Motor neuron (in vitro differentiated cells): ENCODE measurements around the gene SLC39A7. TPM values are rescaled to one million over a fixed set of nuclear protein-coding genes. Genes with fewer than 3 reads are reported as not detected.
A peak's percentile ranks its signal among the peaks of the same experiment; 100 is the strongest.

Experiments used
- ATAC-seq, 8 experiments: fragments of 200-7000 bp; cut with Tn5 transposase; replicated peaks in 6 of 8; 2 replicates each; pipeline ENCODE4 v1.8.0; 2021; ENCODE audit warnings: mild to moderate bottlenecking in 8 of 8, moderate library complexity in 8 of 8
- H3K27ac ChIP-seq, 2 donors: fragments of 250-450 bp; sonication (Bioruptor Pico); 2 replicates each; pipeline ENCODE4 v1.9.0; 2021; ENCODE audit warnings: antibody characterized with exemption in 2 of 2, mild to moderate bottlenecking in 2 of 2, moderate library complexity in 1 of 2
- H3K4me1 ChIP-seq, 2 donors: fragments of 250-450 bp; sonication (Bioruptor Pico); replicated peaks in 1 of 2; 2 replicates each; pipeline ENCODE4 v1.6.1; 2021; ENCODE audit warnings: antibody characterized with exemption in 2 of 2, mild to moderate bottlenecking in 2 of 2, moderate library complexity in 1 of 2
- H3K4me3 ChIP-seq, 5 donors: fragments of 250-450 bp; sonication (Bioruptor Pico); 2 replicates each; pipeline ENCODE4 v1.9.0; 2021; ENCODE audit warnings: antibody characterized with exemption in 5 of 5, mild to moderate bottlenecking in 5 of 5, moderate library complexity in 4 of 5
- WGBS, 10 experiments: fragments of 450-650 bp; shearing (Covaris generic); methylation state at CpG; one replicate each; pipeline ENCODE4 v1.0.0; 2022; 5-methylcytosine and 5-hydroxymethylcytosine counted together
- in situ Hi-C, 9 experiments: fragments of 400-800 bp; cut with MboI; loops; one replicate each; pipeline ENCODE4 v1.15.0; 2021; ENCODE audit warnings: low sequenced_read_pairs in 9 of 9, low pct_unique_long_range_greater_than_20kb in 2 of 9; ENCODE audit not compliant: unreplicated experiment in 9 of 9
- total RNA-seq, 8 experiments: library from RNA; unstranded; fragments of 300-600 nt; gene quantifications; 2 replicates each; pipeline versions ENCODE4 v1.2.3 to v1.2.4, GENCODE V29; 2022

The SLC39A7 gene
- total RNA-seq, 8 experiments from 2014 or later: 69.2 to 143 (median 132) TPM

DNA sequence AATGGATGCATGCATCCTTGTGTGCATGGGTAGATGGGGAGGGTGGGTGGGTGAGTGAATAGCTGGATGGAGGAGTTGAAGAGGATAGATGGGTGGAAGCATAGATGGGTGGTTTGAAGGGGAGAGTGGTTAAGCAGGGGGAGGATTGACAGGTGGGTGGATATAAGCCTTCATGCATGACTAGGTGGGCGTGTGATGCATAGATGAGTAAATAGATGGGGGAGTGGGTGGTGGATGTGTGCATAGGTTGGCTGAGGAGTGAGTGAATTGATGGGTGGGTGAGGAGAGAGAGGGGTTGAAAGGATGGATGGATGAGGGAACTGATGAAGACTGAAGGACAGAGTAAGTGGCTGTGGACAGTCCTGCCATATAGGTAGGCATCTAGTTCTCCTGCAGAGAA lies 12.9 kb upstream of the SLC39A7 start:
- in situ Hi-C loops: no loop called here
- WGBS, 10 experiments: 0 to 40% methylated on average over 1 of the region's 1 CpG; no CpG with 5 or more reads in 8 of the 10 experiments
- no peak overlapping the region for H3K4me3 ChIP-seq

DNA sequence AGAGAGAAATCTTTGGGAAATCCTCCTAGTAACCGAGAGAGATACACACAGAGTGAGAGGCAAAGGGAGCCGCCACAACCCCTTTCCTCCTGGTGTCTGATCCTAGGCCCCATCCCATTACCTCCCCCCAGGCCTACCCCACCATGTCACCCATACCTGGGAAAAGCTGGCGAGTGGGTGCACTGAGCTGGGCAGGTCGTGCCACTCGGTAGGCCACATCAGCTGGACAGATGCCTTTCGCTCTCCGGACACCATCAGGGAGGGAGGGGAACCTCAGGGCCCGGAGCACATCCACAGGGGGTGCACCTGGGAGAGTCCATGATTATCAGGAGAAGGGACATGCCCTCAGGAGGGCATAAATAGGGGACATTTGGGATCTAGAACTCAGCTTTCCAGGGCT lies 11.5 kb upstream of the SLC39A7 start:
- ATAC-seq: no peak

More for the DNA sequence above, 12.9 kb upstream of the SLC39A7 start:
- peaks cover 2 to 18% of the 10 kb centered on the region in 2 donors for H3K4me1 ChIP-seq
- no peak overlapping the region for H3K27ac ChIP-seq
- ATAC-seq: no peak

DNA sequence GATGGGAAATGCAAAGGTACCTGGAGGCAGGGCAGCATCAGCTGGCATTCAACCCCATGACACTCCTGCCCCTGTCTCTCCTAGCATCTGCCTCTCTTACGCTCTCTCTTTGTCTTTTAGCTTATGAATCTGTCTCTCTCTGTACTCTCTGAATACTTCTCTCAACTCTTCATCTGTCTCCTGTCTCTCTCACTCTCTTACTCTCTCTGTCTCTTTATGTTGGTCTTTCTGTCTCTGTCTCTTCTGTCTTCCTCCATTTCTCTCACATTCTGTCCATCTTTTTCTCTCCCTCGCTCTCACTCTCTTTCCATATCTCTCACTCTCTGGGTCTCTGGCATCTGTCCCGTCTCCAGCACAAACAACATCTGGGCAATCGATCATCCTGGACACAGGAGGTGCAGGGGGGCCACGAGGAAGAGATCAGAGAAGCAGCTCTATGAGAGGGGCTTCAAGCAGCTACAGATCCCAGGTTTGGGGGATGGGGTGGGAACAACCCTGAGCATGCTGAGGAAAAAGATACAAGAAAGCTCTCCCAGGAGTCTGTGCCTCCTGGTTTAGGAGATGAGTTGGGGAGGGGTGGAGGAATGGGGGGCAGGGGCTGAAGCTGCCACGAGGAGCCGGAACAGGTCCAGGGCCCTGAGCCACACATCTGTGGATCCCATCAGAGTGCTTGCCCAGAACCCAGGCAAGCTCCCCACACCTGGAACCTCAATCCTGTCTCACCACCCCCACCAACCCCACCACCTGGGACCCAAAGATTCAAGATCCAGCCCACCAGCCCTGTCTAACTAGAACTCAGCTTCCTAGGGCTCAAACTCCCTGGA lies 10.8 kb upstream of the SLC39A7 start:
- in situ Hi-C loops: no loop called here
- H3K4me1 ChIP-seq: peaks cover 5 to 21% of the 10 kb centered on the region in 2 donors
- H3K27ac ChIP-seq: no peak overlapping the region
- WGBS, 10 experiments: 0 to 73% (median 39%) methylated on average over 1 to 5 of the region's 7 CpGs; no CpG with 5 or more reads in 1 of the 10 experiments
- H3K4me3 ChIP-seq: no peak overlapping the region
- ATAC-seq: no peak

More for the DNA sequence above, 11.5 kb upstream of the SLC39A7 start:
- no peak overlapping the region for H3K4me3 ChIP-seq
- peaks cover 5 to 21% of the 10 kb centered on the region in 2 donors for H3K4me1 ChIP-seq
- 73% methylated on average over 3 of the region's 8 CpGs; no CpG with 5 or more reads in 9 of the 10 experiments for WGBS, 10 experiments
- H3K27ac ChIP-seq: no peak overlapping the region
- in situ Hi-C loops: no loop called here

DNA sequence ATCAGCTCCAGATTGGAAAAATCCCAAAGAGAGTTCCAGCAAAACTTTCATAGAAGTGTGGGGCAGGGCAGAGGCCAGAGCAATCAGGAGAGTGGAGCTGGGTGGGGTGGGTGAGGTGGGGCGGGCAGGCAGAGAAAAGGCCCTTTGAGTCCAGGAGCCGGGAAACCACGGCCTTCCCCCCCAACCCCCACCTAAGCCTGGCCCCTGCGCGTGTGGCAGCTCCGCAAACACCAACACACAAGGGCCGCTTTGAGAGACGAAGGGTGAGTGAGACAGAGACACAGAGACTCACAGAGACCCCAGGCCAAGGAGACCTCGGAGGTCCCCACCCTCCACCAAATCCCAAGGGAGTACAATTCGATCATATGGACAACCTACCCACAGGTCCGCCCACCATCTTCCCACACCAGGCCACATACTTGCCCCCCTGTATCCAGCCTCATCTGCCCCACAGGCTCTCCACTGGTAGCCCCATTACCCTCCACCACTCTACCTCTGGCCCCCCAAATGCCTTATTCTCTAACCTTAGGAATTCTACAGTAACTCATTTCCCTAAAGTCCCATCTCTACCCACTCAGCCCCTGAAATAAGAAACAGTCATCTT lies 10.1 kb upstream of the SLC39A7 start:
- ATAC-seq: no peak

DNA sequence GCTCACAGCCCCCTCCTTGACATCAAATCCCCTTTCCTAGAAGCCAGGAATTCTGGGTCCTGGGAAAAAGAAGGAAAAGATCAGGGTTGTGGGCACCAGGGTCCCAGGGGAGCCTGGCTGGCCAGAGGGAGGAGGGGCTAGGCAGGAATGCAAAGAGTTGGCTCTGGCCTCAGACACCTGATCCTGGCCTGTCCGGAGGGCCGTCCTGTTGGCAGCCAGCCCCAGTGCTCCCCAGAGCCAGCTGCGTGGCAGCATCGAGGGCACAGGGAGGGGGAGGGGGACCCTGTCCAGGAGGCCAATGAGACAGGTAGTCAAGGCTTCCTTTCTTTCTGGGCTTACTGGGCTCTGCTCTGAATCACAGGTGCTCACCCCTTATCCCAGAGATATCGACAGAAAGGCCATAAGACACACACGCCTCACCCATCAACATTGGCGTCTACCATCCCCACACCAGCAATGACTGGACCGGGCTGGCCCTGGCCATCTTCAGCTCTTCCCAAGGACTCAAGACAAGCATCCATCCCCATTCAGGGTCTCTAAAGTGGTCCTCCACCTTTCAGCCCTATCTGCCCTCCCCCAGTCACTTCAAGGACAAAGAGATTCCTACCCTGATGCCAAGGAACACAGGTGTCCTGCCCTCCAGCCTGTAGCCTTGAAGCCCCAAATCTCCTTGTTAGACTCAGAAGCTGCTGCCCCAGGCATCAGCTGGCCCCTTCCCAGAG lies 9.1 kb upstream of the SLC39A7 start:
- Histone ChIP-seq H3K27ac (no peak overlapping the region), H3K4me3 (no peak overlapping the region), H3K4me1 (peaks cover 5 to 21% of the 10 kb centered on the region in 2 donors)
- ATAC-seq: peak in 1 of 8 experiments; percentile 25
- in situ Hi-C loops: no loop called here
- 30 to 90% (median 79%) methylated on average over 2 of the region's 8 CpGs; no CpG with 5 or more reads in 7 of the 10 experiments for WGBS, 10 experiments

More for the DNA sequence above, 10.1 kb upstream of the SLC39A7 start:
- WGBS, 10 experiments: 75 to 100% methylated on average over 1 to 2 of the region's 11 CpGs; no CpG with 5 or more reads in 8 of the 10 experiments
- in situ Hi-C loops: no loop called here
- H3K27ac ChIP-seq: no peak overlapping the region
- no peak overlapping the region for H3K4me3 ChIP-seq
- H3K4me1 ChIP-seq: peaks cover 5 to 21% of the 10 kb centered on the region in 2 donors

DNA sequence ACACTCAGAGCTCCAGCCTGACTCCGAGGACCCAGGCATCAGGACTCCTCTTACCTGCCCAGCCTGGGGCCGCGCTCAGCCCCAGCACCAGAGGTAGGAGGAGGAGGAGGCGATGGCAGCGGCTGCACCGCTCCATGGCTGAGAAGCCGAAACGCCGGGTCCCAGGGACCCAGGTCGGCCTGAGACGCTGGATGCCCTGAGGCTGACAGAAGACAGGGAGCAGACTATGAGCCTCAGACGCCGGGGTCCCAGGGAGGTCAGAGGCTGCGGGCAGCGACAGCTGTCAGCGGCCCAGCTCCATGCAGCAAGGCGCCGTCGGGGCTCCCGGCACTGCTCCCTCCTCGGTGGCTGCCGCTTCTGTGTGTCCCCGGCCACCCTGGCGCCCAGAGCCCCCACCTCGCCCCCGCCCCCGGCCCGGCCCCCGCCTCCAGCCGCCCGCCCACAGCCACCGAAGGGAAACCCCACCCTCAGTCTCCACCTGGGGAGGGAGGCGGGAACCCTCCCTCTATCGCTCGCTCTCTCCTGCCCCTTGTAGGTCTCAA lies 8.5 kb upstream of the SLC39A7 start, which contains the start of gene COL11A2:
Gene COL11A2, minus strand, starts transcription at position 363 of the 542 bp plus-strand sequence. Its CDS starts 227 bp downstream, at position 136.
- Histone ChIP-seq H3K27ac (no peak within 1 kb of the TSS), H3K4me1 (peaks cover 5 to 21% of the 10 kb centered on the region in 2 donors), H3K4me3 (peak within 1 kb of the TSS in 4 of 5 donors; percentile 14 to 25 (median 18))
- ATAC-seq: peak in 7 of 8 experiments; percentile 10 to 51 (median 30)
- in situ Hi-C loops: no loop called here
- 7 to 100% (median 16%) methylated on average over 1 to 5 of the region's 35 CpGs; no CpG with 5 or more reads in 7 of the 10 experiments for WGBS, 10 experiments

DNA sequence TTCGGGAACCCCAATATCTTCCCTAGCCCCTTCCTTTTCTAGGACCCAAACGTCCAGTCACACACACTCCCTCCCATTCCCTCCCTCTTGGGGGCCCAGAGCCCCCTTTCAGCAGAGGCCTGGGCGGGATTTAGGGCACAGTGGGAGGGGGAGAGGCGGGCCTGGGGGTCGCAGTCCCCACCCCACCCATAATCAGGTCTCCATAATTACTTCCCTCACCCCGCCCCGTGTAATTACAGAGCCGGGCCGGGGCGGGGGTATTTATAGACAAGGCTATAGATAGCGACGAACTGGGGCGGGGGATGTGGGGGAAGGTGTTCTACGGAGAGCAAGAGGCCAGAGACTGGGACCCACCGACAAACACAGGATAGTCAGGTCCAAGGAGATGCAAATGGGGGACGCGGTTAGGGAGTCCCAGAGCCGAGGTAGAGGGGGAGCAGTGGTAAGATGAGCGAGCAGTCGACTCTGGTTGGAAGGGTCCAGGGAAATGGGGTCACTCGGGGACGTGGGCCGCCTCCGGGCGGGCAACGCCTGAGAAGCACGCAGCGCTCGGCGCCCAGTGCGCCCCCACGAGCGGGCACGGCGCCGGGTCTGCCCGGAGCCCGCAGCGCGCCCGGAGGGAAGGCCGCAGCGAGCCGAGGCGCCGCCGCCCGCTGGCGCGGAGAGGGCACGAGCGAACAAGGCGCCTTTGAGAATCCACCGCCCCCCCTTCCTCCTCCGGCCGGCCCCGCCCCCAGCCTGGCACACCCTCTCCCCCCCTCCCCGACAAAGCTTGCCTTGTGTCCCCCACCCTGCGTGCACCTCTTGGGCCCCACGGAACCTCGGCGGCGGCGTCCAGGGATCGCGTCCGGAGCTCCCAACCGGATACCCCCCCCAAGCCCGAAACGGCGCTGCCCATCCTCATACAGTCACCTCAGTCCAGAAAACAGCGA lies 7.7 kb upstream of the SLC39A7 start:
- no peak overlapping the region for H3K27ac ChIP-seq
- H3K4me3 ChIP-seq: peak overlapping the region in 4 of 5 donors; percentile 14 to 25 (median 18)
- 0 to 33% (median 6%) methylated on average over 1 to 8 of the region's 72 CpGs; no CpG with 5 or more reads in 6 of the 10 experiments for WGBS, 10 experiments
- H3K4me1 ChIP-seq: peaks cover 5 to 25% of the 10 kb centered on the region in 2 donors
- ATAC-seq: peak in 7 of 8 experiments; percentile 5 to 47 (median 24)
- in situ Hi-C loops: no loop called here

DNA sequence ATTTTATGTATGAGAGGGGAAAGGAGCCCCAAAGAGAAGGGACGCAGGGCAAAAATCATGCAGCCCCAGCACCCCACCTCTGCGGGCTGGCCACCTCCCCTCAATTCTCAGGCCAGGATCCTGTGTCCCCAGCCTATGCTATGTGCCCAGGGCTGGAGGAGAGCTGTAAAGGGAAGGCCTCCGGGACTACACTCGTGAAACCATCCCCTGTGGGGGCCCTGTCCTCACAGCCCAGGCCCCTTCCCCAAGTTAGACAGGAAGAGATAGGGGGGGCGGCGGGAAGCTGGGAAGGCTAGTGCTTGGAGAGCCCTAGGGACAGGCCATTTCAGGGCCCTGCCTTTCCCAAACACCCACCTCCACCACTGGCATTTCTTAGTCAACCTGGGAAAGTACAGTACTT lies 7.0 kb upstream of the SLC39A7 start:
- Histone ChIP-seq H3K4me1 (peaks cover 5 to 27% of the 10 kb centered on the region in 2 donors), H3K27ac (no peak overlapping the region), H3K4me3 (no peak overlapping the region)
- in situ Hi-C loops: no loop called here
- 52 to 100% methylated on average over 2 to 3 of the region's 6 CpGs; no CpG with 5 or more reads in 8 of the 10 experiments for WGBS, 10 experiments
- peak in 4 of 8 experiments; percentile 3 to 12 (median 6) for ATAC-seq

DNA sequence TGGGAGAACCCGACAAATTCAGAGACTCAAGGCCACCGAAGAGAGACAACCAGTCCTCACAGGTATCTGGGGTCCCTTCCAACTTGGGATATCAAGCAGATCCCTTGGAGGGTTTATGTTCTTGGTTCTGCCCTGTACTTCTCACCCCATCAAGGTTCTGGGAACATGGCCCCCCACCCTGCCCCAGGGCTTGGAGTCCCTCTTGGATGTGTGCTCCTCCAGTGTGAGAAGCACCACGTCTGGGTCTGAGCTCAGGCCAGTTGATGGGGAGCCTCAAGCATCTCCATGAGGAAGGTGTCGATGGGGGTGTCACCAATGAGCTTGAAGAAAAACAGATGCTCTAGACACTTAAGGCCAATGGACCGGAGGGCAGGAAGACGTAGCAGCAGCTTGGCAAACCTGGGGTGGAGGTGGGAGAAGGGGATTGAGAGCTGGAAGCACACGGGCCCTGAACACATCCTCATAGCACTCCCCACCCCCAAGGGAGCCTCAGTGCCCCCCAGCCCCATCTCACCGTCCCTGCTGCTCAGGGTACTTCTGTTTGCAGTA lies 6.2 kb upstream of the SLC39A7 start:
- ATAC-seq: no peak
- Histone ChIP-seq H3K4me3 (no peak overlapping the region), H3K27ac (no peak overlapping the region), H3K4me1 (peaks cover 9 to 27% of the 10 kb centered on the region in 2 donors)
- in situ Hi-C loops: no loop called here
- WGBS, 10 experiments: 17 to 100% (median 86%) methylated on average over 1 to 2 of the region's 8 CpGs; no CpG with 5 or more reads in 6 of the 10 experiments

DNA sequence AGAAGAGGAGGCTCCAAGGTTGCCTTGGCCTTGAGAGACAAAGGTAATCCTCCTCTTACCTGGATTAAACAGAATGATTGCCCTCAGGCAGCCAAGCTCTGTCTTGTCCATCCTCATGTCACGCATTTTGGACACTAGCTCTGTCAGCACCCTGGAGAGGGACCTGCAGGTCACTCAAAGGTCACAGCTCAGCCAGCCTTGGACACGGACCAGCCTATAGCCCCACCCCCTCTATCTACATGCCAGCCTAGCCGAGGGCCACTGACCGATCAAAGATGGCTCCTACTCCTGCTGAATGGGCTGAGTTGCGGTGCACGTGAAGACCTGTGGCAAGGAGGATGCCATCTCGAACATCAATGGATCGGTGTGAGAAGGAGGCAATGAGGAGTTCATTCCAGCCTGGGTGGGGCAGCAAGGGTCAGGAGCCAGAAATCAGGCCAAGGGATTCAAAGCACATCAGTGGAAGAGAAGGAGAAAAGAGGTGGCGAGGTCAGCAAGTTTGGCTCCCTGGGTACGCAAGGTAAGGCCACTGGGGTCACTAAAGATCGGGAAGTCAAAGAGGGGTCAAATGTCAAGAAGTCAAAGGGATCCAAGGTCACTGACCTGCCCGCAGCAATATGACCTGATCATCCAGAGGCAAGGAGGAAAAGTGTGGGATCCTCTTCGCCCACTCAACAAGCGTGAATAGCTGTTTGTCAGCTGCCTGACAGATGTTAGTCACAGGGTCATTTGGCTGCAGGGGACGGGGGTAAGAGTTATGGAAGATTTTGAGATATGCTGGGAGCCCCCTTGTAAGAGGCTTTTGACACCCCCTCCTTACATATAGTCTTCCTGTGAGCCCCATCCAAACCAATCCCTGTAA lies 5.1 kb upstream of the SLC39A7 start:
- no peak overlapping the region for H3K27ac ChIP-seq
- no peak for ATAC-seq
- WGBS, 10 experiments: 83 to 100% (median 95%) methylated on average over 1 to 12 of the region's 15 CpGs
- no peak overlapping the region for H3K4me3 ChIP-seq
- in situ Hi-C loops: no loop called here
- peaks cover 9 to 27% of the 10 kb centered on the region in 2 donors for H3K4me1 ChIP-seq
